IgD-negative memory B cell (primary cell): ENCODE measurements around the gene FRG2C. TPM values are rescaled to one million over a fixed set of nuclear protein-coding genes. Genes with fewer than 3 reads are reported as not detected.
A peak's percentile ranks its signal among the peaks of the same experiment; 100 is the strongest.
"Not testable (repeated sequence)": the region's sequence is repeated elsewhere in the genome, so short reads cannot be mapped to it uniquely, and the experiment has no call there.

Experiments used
- H3K27ac Mint-ChIP-seq, 3 donors: one replicate each; pipeline ENCODE4 v1.8.0; 2020 to 2022; ENCODE audit warnings: mild to moderate bottlenecking in 3 of 3, mixed read lengths in 3 of 3, moderate library complexity in 1 of 3
- H3K27me3 Mint-ChIP-seq: one replicate; pipeline ENCODE4 v1.8.0; 2021; ENCODE audit warnings: mixed read lengths
- H3K36me3 Mint-ChIP-seq: one replicate; pipeline ENCODE4 v1.8.0; 2020; ENCODE audit warnings: mild to moderate bottlenecking, mixed read lengths
- H3K4me1 Mint-ChIP-seq, 3 donors: one replicate each; pipeline ENCODE4 v1.8.0; 2020 to 2022; ENCODE audit warnings: mixed read lengths in 3 of 3, mild to moderate bottlenecking in 1 of 3
- H3K4me3 Mint-ChIP-seq, 4 donors: one replicate each; pipeline ENCODE4 v1.8.0; 2020 to 2022; ENCODE audit warnings: mild to moderate bottlenecking in 4 of 4, mixed read lengths in 4 of 4, moderate library complexity in 3 of 4
- H3K9me3 Mint-ChIP-seq, 3 donors: one replicate each; pipeline ENCODE4 v1.8.0; 2020 to 2021; ENCODE audit warnings: mixed read lengths in 3 of 3, mild to moderate bottlenecking in 1 of 3
- polyA plus RNA-seq: library from polyadenylated mRNA; unstranded; fragments of 300-500 nt; fragmentation: Illumina TruSeq; gene quantifications from one replicate; pipeline ENCODE4 v1.2.3, GENCODE V29; 2021

The FRG2C gene
- polyA plus RNA-seq, 1 donor from 2014 or later, result not detected

DNA sequence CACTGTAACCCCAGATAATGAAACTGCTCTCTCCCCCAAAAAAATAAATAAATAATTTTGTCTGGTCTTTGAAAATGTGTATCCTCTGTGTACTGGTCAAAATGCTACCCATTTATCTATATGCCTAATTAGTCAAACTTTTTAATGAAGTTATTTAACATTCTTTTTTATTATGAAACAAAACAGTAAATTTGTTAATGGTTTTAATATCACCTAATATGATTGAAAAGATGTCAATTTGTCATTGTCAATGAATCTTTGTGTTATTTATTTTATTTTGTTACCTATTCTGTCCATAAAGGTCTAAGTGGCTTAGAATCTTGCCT lies 5.1 kb upstream of the FRG2C start:
- peaks cover 12% of the 10 kb centered on the region for H3K27me3 Mint-ChIP-seq
- H3K4me3 Mint-ChIP-seq, H3K36me3 Mint-ChIP-seq, H3K27ac Mint-ChIP-seq, H3K4me1 Mint-ChIP-seq: not testable (repeated sequence)
- H3K9me3 Mint-ChIP-seq, result peaks cover 2 to 10% (median 3%) of the 10 kb centered on the region in 3 donors

DNA sequence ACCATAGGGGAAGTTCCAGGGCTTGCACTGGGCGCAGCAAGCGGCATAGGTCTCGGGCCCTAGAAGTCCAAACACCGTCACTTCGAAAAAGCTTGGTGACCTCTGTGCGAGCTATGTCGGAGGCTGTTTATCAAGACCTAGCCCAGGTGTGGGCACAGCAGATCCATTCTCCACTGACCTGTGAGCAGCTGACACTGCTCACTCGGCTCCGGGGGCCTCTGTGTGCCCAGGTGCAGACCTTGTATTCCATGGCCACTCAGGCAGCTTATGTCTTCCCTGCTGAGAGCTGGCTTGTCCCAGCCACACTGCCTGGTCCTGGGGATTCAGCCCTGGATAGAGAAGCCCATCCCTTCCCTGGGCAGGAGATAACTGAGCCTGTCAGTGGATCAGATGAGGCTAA lies 1.5 kb downstream of the FRG2C start:
- H3K4me3 Mint-ChIP-seq, result not testable (repeated sequence)

DNA sequence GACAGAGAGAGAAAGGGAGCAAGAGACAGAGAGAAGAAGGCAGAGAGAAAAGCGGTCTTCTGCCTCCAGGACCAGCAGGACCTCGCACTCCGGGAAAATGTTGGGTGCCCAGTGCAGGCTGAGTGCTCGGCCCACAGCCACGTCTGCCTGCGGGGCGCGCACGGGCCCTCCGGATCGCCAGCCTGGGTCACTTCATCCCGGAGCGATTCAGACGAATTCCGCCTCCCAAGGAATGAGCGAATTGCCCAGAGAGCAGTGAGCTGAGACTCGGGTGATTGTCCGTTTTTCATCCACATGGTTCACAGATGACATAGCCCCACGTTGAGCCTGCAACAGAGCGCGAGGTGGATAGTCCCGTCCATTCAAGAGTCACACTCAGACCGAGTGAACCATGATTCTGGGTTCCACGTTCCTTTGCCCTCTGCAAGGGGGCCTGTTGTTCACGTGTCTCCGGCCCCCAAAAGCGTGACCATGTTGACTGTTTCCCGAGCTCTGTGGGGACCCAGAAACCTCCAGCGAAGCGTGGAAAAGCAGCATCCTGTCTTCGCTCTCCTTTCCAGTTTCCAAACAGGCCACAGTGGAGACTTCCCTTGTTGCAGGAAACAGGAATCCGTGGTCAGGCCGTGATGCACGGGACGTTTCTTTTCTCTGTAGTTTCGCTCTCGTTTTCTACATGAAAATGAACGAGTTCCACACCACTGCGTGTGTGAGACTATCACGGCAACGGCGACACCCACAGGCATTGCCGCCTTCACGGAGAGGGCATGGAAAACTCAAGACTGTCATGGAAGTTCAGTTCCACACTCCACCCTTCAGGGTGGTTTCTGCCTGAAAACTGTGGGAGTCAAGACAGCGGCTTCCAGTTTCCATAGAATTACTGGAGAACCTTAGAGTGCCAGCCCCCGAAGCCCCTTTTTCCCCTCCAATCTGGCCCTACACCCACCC lies 3.9 kb downstream of the FRG2C start:
- Mint-ChIP-seq H3K9me3 (peaks cover 5 to 23% (median 19%) of the 10 kb centered on the region in 3 donors), H3K27me3 (peaks cover 34% of the 10 kb centered on the region), H3K27ac (peak overlapping the region in 1 of 3 donors; percentile 15), H3K4me3 (peak overlapping the region in 3 of 4 donors; percentile 35 to 73 (median 65))
- not testable (repeated sequence) for H3K36me3 Mint-ChIP-seq, H3K4me1 Mint-ChIP-seq

More for the DNA sequence above, 1.5 kb downstream of the FRG2C start:
- not testable (repeated sequence) for H3K27ac Mint-ChIP-seq, H3K4me1 Mint-ChIP-seq, H3K36me3 Mint-ChIP-seq
- Mint-ChIP-seq H3K27me3 (peaks cover 25% of the 10 kb centered on the region), H3K9me3 (peaks cover 6 to 18% (median 15%) of the 10 kb centered on the region in 3 donors)

DNA sequence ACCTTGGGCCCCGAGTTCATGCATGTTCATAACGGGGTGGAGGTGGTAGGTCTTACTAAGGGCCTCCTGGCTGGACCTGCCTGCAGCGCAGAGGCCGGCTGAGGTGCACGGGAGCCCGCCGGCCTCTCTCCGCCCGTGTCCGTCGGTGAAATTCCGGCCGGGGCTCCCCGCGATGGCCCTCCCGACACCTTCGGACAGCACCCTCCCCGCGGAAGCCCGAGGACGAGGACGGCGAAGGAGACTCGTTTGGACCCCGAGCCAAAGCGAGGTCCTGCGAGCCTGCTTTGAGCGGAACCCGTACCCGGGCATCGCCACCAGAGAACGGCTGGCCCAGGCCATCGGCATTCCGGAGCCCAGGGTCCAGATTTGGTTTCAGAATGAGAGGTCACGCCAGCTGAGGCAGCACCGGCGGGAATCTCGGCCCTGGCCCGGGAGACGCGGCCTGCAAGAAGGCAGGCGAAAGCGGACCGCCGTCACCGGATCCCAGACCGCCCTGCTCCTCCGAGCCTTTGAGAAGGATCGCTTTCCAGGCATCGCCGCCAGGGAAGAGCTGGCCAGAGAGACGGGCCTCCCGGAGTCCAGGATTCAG lies 4.7 kb downstream of the FRG2C start:
- H3K4me3 Mint-ChIP-seq, H3K4me1 Mint-ChIP-seq, H3K27ac Mint-ChIP-seq, H3K36me3 Mint-ChIP-seq: not testable (repeated sequence)
- H3K27me3 Mint-ChIP-seq, result peaks cover 37% of the 10 kb centered on the region
- H3K9me3 Mint-ChIP-seq, result peaks cover 5 to 24% (median 22%) of the 10 kb centered on the region in 3 donors

DNA sequence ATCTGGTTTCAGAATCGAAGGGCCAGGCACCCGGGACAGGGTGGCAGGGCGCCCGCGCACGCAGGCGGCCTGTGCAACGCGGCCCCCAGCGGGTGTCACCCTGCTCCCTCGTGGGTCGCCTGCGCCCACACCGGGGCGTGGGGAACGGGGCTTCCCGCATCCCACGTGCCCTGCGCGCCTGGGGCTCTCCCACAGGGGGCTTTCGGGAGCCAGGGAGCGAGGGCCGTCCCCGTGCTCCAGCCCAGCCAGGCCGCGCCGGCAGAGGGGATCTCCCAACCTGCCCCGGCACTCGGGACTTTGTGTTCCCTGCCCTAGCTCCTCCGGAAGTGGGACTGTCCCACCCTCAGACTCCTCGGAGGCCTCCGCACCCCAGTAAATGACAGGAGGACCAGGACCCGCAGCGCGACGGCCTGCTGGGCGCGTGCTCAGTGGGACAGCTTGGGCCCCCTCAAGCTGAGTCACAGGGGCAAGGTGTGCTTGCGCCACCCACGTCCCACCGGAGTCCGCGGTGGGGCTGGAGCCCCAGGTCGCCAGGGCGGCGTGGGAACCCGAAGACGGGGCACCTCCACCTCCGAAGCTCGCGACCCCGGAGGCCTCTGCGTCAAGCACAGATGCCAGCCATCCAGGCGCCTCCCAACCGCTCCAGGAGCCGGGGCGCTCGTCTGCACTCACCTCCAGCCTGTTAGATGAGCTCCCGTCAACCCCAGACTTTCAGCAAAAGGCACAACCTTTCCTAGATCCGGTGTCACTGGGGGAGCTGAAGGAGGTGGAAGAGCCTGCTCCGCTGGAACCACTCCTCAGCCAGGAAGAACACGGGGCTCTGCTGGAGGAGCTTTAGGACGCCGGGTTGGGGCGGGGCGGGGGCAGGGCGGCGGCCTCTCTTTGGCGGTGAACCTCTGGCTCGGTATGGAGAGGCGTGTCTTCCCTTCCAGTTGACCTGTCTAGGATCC lies 5.5 kb downstream of the FRG2C start:
- H3K4me1 Mint-ChIP-seq, H3K36me3 Mint-ChIP-seq, H3K27ac Mint-ChIP-seq: not testable (repeated sequence)
- peaks cover 5 to 29% (median 15%) of the 10 kb centered on the region in 3 donors for H3K9me3 Mint-ChIP-seq
- H3K4me3 Mint-ChIP-seq, result peak overlapping the region in 1 of 4 donors; percentile 7
- peaks cover 34% of the 10 kb centered on the region for H3K27me3 Mint-ChIP-seq

DNA sequence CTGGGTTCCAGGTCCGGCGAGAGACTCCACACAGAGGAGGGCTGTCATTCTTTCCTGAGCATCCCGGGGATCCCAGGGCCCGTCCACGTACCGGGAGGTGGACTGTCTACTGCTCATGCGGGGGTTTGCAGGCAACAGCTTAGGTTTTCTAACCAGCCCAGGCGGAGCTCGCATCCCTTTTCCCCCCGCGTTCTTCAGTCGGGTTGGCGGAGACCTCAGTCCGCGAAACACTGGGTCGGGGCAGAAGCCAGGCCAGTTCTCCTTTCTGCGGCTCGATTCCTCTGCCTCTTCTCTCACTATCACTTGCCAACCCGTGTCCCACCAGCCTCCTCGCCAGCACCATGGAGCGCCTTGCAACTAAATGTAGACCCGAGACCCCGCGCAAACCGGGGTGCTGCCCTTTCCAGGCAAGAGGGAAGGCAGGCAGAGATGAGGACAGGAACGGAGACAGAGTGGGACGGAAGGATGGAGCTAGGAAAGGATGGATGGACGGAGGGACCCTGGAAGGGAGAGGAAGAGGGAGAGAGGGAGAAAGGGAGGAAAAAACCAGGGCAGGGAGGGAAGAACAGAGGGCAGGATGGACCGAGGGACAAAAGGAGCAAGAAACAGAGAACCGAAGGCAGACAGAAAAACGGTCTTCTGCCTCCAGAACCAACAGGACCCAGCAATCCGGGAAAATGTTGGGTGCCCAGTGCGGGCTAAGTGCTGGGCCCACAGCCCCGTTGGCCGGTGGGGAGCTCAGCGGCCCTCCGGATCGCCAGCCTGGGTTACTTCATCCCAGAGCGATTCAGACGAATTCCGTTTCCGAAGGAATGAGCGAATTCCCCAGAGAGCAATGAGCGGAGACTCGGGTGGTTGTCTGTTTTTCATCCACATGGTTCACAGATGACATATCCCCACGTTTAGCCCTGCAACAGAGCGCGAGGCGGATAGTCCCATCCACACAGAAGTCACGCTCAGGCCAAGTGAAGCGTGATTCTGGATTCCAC lies 6.5 kb downstream of the FRG2C start:
- Mint-ChIP-seq H3K27me3 (peaks cover 33% of the 10 kb centered on the region), H3K27ac (peak overlapping the region in 1 of 3 donors; percentile 40), H3K4me3 (peak overlapping the region in 2 of 4 donors; percentile 55 to 67)

DNA sequence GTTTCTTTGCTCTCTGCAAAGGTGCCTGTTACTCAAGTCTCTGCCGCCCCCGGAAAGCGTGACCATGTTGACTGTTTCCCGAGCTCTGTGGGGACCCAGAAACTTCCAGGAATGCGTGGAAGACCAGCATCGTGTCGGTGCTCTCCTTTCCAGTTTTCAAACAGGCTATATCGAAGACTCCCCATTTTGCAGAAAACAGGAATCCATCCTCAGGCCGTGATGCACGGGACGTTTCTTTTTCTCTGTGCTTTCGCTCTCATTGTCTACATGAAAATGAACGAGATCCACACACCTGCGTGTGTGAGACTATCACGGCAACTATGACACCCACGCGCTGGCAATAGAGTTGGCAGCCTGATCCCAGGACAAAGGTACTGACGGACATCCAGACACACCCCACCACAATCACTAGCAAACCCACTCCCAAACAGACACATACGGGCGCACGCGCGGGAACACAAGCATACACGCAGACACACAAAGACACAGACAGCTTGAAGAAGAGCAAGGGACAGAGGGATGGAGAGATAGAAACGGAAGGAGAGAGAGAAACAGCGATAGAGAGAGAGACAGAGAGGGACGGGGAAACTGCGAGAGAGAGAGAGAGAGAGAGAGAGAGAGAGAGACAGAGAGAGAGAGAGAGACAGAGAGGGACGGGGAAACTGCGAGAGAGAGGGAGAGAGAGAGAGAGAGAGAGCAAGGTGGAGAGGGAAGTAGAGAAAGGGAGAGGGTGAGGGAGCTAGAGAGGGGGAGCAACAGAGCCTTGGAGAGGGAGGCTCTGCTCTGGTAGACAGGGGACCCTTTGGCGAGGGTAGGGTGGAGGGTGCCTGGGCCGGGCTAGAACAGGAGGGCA lies 7.4 kb downstream of the FRG2C start:
- Mint-ChIP-seq H3K9me3 (peaks cover 8 to 34% (median 18%) of the 10 kb centered on the region in 3 donors), H3K4me3 (peak overlapping the region in 1 of 4 donors; percentile 78), H3K27me3 (peaks cover 30% of the 10 kb centered on the region)
- not testable (repeated sequence) for H3K36me3 Mint-ChIP-seq, H3K27ac Mint-ChIP-seq, H3K4me1 Mint-ChIP-seq

More for the DNA sequence above, 6.5 kb downstream of the FRG2C start:
- H3K36me3 Mint-ChIP-seq, H3K4me1 Mint-ChIP-seq: not testable (repeated sequence)
- H3K9me3 Mint-ChIP-seq, result peaks cover 5 to 30% (median 15%) of the 10 kb centered on the region in 3 donors

DNA sequence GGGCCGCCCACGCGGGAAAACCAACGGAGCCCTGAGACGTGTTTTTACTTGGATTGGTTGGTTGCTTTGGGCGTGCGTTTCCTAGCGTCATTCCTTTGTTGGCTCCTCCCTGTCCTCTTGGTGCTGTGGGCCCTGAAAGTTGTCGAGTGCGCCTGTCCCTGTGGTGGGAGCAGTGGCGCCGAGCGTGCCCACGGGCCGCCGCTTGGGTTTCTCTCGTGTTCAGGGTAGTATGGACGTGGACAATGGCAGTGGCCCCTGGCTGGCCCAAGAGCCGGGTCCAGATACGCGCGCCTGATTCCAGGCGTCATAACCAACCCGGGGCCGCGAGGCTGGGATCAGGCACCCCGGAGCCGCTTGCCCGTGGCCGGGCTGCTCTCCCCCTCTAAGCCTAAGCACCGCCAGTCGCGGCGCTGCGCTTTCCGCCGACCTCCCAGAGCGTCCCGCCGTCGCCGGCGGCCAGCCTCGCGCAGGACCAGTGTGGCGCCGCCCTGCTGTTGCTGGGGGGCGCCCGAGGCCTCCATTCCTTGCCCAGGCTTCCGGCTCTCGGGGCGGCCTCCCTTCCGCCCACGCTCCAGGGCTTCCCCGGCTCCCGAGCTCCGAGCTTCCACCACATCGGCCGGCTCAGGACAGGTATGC lies 8.1 kb downstream of the FRG2C start:
- not testable (repeated sequence) for H3K36me3 Mint-ChIP-seq, H3K4me3 Mint-ChIP-seq, H3K27ac Mint-ChIP-seq, H3K4me1 Mint-ChIP-seq
- Mint-ChIP-seq H3K9me3 (peaks cover 8 to 34% (median 15%) of the 10 kb centered on the region in 3 donors), H3K27me3 (peaks cover 30% of the 10 kb centered on the region)

DNA sequence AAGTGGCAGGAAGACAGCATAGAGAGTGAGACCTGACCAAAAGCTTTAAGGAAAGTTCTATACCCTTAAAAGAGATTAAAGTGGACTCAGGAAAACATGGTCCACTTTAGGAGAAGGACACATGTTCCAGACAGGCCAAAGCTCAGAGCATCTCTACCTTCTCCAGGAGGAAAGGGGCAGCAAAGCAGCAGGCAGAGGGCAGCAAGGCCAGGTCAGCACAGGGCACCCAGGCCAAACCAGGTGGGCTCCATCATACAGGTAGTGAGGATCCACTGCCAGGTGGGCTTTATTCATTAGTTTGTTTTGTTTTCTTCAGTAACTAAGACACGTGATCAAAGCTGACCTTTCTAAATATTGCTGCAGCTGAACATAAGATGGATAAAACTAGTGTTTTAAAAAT lies 19.8 kb downstream of the FRG2C start:
- not testable (repeated sequence) for H3K9me3 Mint-ChIP-seq, H3K4me3 Mint-ChIP-seq, H3K27ac Mint-ChIP-seq, H3K36me3 Mint-ChIP-seq, H3K27me3 Mint-ChIP-seq, H3K4me1 Mint-ChIP-seq

DNA sequence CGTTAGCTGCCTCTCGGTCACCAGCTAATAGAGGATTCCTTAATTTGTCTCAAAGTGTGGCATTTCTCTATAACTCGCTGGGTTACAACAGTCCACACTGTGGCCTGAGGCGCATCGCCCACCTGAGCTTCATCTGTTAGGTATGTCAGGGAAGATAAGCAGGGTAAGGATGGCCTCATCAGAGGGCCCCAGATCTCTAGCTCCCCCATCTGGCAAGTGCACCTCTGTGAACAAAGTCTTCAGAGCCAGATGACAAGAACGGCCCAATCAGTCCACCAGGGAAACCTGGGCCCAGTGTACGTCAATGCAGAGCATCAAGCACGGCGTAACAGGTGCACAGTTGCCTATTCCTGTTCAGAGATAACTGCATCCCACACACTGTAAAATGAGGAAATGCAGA lies 23.2 kb downstream of the FRG2C start:
- Mint-ChIP-seq H3K36me3 (peaks cover 1% of the 10 kb centered on the region), H3K27me3 (no peaks in the 10 kb centered on the region), H3K27ac (no peak overlapping the region), H3K4me3 (no peak overlapping the region), H3K9me3 (peaks cover 9 to 17% (median 12%) of the 10 kb centered on the region in 3 donors), H3K4me1 (no peaks in the 10 kb centered on the region)

DNA sequence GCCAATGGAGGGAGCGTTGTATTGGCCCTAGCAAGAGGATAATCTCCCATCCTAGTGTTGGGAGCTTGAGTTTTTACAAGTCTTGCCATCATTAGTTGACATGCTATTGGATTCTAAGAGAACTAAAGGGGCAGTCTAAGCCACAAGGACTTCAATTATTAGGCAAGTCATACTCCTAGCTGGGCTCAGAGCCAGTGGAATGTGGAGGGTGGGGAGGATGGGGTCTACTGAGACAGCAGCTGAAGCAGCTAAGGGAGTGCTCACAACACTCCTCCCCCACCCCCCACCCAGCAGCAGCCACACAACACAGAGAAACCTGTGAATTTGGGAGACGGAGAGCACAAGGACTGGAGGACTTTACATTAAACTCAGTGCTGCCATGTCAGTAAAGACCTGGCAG lies 27.9 kb downstream of the FRG2C start:
- Mint-ChIP-seq H3K9me3 (peaks cover 11 to 24% (median 14%) of the 10 kb centered on the region in 3 donors), H3K4me1 (no peaks in the 10 kb centered on the region), H3K27me3 (no peaks in the 10 kb centered on the region), H3K27ac (no peak overlapping the region), H3K36me3 (peaks cover 1% of the 10 kb centered on the region), H3K4me3 (no peak overlapping the region)
